ENCODE data around the gene XRCC4. TPM values are rescaled to one million over a fixed set of nuclear protein-coding genes. Genes with fewer than 3 reads are reported as not detected.

Gene XRCC4
- polyA plus RNA-seq, 1 donor (not counting 4 experiments of a cell fraction or from before 2014, with no cell fraction given): 10.9 TPM

DNA sequence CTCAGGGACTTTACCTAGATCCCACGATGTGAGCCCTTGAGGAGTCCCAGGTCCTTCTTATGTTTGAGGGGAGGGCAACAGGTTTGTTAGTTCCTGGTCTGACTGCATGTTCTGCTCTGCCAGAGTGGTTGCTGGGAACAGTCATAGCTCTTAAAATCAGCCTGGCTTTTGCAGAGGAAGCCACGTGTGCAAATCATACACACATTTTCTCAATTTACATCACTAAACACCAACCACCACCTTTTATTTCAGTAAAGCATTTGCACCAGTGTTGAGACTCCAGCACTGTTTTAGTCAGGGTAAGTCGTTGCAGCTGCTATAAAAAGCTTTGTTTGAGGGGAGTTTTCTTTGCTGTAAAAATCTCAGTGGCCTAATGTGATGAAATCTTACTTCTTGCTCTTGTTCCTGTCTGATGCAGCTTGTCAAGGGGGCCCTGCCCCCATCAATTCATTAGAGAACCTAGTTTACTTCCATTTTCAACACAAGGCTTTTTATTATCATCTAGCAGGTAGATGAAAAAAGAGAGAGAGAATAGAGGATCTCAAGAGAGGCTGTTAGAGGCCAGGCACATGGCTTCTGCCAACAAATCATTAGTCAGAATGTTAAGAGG is 323.9 kb downstream of the XRCC4 start:
- FAIRE-seq: no peak
- Histone ChIP-seq H3K36me3 (ENCODE audit: control insufficient read depth in 2 of 2, extremely low read depth in 1 of 2, insufficient read depth in 2 of 2, low read length in 2 of 2) (no peaks in the 10 kb centered on the region), H2AFZ (ENCODE audit: control insufficient read depth, low read length) (no peak overlapping the region), H3K9me1 (ENCODE audit: control insufficient read depth, extremely low read depth, insufficient read depth, low read length) (no peaks in the 10 kb centered on the region), H3K9ac (ENCODE audit: control insufficient read depth, extremely low read depth, insufficient read depth, low read length) (no peak overlapping the region), H3K4me3 (ENCODE audit: control insufficient read depth in 2 of 3, extremely low read depth in 1 of 3, insufficient read depth in 2 of 3, low read depth in 1 of 3, low read length in 3 of 3) (no peak overlapping the region), H3K27me3 (ENCODE audit: control insufficient read depth, extremely low read depth, insufficient read depth, low read length) (no peaks in the 10 kb centered on the region), H3K9me3 (ENCODE audit: control insufficient read depth, low read depth, low read length) (no peaks in the 10 kb centered on the region), H3K4me2 (ENCODE audit: control insufficient read depth, extremely low read depth, insufficient read depth, low read depth, low read length) (no peak overlapping the region), H3K79me2 (ENCODE audit: control insufficient read depth, insufficient read depth, low read length) (no peaks in the 10 kb centered on the region), H3K4me1 (ENCODE audit: control insufficient read depth, extremely low read depth, insufficient read depth, low read length) (no peaks in the 10 kb centered on the region), H3K27ac (ENCODE audit: control insufficient read depth, insufficient read depth, low read length) (no peak overlapping the region), H4K20me1 (ENCODE audit: control insufficient read depth, extremely low read depth, insufficient read depth, low read length) (no peaks in the 10 kb centered on the region)
- DNase-seq (ENCODE audit: low read depth, low spot score): no peak
- dilution Hi-C loops (cut with MboI; ENCODE audit: extremely low pct_ligation_motif_present, low sequenced_read_pairs): no loop called here
- TF ChIP-seq, protein P1, sequence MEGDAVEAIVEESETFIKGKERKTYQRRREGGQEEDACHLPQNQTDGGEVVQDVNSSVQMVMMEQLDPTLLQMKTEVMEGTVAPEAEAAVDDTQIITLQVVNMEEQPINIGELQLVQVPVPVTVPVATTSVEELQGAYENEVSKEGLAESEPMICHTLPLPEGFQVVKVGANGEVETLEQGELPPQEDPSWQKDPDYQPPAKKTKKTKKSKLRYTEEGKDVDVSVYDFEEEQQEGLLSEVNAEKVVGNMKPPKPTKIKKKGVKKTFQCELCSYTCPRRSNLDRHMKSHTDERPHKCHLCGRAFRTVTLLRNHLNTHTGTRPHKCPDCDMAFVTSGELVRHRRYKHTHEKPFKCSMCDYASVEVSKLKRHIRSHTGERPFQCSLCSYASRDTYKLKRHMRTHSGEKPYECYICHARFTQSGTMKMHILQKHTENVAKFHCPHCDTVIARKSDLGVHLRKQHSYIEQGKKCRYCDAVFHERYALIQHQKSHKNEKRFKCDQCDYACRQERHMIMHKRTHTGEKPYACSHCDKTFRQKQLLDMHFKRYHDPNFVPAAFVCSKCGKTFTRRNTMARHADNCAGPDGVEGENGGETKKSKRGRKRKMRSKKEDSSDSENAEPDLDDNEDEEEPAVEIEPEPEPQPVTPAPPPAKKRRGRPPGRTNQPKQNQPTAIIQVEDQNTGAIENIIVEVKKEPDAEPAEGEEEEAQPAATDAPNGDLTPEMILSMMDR (optimal IDR thresholded peaks at IDR 0.05 in 1 of 3, IDR thresholded peaks at IDR 0.05 in 1 of 3, conservative IDR thresholded peaks at IDR 0.05 in 1 of 3; ENCODE audit: extremely low read depth in 1 of 3, insufficient read depth in 2 of 3, low read length in 3 of 3): no peak
- TF ChIP-seq EZH2 (IDR thresholded peaks at IDR 0.05; ENCODE audit: low read length): no peak

GRCh38 chr5:83401775-83402174 is 324.4 kb downstream of the XRCC4 start:
- no peak for DNase-seq (ENCODE audit: low read depth, low spot score)
- dilution Hi-C loops (cut with MboI; ENCODE audit: extremely low pct_ligation_motif_present, low sequenced_read_pairs): no loop called here
- TF ChIP-seq EZH2 (IDR thresholded peaks at IDR 0.05; ENCODE audit: low read length): no peak
- TF ChIP-seq, protein P1 (optimal IDR thresholded peaks at IDR 0.05 in 1 of 3, IDR thresholded peaks at IDR 0.05 in 1 of 3, conservative IDR thresholded peaks at IDR 0.05 in 1 of 3; ENCODE audit: extremely low read depth in 1 of 3, insufficient read depth in 2 of 3, low read length in 3 of 3): no peak

More at GRCh38 chr5:83401775-83402174, 324.4 kb downstream of the XRCC4 start:
- Histone ChIP-seq H3K4me3 (ENCODE audit: control insufficient read depth in 2 of 3, extremely low read depth in 1 of 3, insufficient read depth in 2 of 3, low read depth in 1 of 3, low read length in 3 of 3) (no peak overlapping the region), H3K9me3 (ENCODE audit: control insufficient read depth, low read depth, low read length) (no peaks in the 10 kb centered on the region), H3K27ac (ENCODE audit: control insufficient read depth, insufficient read depth, low read length) (no peak overlapping the region), H3K79me2 (ENCODE audit: control insufficient read depth, insufficient read depth, low read length) (no peaks in the 10 kb centered on the region), H3K27me3 (ENCODE audit: control insufficient read depth, extremely low read depth, insufficient read depth, low read length) (no peaks in the 10 kb centered on the region), H3K36me3 (ENCODE audit: control insufficient read depth in 2 of 2, extremely low read depth in 1 of 2, insufficient read depth in 2 of 2, low read length in 2 of 2) (no peaks in the 10 kb centered on the region), H3K9ac (ENCODE audit: control insufficient read depth, extremely low read depth, insufficient read depth, low read length) (no peak overlapping the region), H3K4me1 (ENCODE audit: control insufficient read depth, extremely low read depth, insufficient read depth, low read length) (no peaks in the 10 kb centered on the region), H3K9me1 (ENCODE audit: control insufficient read depth, extremely low read depth, insufficient read depth, low read length) (no peaks in the 10 kb centered on the region), H2AFZ (ENCODE audit: control insufficient read depth, low read length) (no peak overlapping the region), H3K4me2 (ENCODE audit: control insufficient read depth, extremely low read depth, insufficient read depth, low read depth, low read length) (no peak overlapping the region), H4K20me1 (ENCODE audit: control insufficient read depth, extremely low read depth, insufficient read depth, low read length) (no peaks in the 10 kb centered on the region)
- no peak for FAIRE-seq

Small RNAs within 50 kb of the gene (small RNA-seq; reads per million reads assigned to genes)
- 120 to 150 (median 125) reads per million in 3 experiments for gene SCARNA18 (ENCODE audit: insufficient read length in 3 of 3, low read depth in 3 of 3, low replicate concordance in 1 of 3)

Other genes starting within 250 kb of the XRCC4 start
- gene TMEM167A, start 153 bp upstream of the XRCC4 start, polyA plus RNA-seq: 32.7 to 97.6 TPM (median 40.1 TPM) in 3 replicates

All from keratinocyte (primary cell).